ENCODE measurements around the gene FRYL.

DNA sequence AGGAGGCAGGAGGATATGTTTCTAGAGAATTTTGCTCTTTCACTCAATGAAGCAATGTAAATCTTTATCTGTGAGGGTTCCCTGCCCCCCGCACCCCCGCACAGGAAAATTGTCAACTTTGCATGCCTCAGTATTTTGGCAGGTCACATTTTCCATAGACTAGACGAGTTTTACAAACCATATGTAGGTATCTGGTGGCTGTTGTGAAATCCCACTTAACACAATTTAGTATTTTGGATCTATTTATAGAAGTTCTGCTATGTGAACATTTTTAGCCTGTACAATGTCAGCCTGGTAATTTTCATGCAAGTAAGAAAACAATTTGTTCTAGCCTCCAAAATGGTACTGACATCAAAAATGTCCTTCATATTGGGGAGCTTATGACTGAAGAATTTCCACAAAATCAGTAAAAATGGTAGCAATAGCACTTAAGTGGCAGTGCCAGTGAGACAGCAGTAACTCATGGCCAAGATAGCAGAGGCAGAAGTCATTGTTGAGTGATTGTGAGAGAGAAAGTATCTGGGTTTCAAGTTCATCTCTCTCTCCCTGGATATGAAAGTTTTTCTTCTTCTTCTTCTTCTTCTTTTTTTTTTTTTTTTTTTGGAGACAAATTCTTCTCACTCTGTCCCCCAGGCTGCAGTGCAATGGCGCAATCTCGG lies 12.4 kb upstream of the FRYL start:
- TF ChIP-seq, protein P1, sequence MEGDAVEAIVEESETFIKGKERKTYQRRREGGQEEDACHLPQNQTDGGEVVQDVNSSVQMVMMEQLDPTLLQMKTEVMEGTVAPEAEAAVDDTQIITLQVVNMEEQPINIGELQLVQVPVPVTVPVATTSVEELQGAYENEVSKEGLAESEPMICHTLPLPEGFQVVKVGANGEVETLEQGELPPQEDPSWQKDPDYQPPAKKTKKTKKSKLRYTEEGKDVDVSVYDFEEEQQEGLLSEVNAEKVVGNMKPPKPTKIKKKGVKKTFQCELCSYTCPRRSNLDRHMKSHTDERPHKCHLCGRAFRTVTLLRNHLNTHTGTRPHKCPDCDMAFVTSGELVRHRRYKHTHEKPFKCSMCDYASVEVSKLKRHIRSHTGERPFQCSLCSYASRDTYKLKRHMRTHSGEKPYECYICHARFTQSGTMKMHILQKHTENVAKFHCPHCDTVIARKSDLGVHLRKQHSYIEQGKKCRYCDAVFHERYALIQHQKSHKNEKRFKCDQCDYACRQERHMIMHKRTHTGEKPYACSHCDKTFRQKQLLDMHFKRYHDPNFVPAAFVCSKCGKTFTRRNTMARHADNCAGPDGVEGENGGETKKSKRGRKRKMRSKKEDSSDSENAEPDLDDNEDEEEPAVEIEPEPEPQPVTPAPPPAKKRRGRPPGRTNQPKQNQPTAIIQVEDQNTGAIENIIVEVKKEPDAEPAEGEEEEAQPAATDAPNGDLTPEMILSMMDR (IDR thresholded peaks at IDR 0.05) = no peak
- TF ChIP-seq POLR2A (IDR thresholded peaks at IDR 0.05) = no peak

Measured in lower leg skin (tissue), 3 donors.